ENCODE measurements around the gene MANSC4.

MANSC4 gene

GRCh38 chr12:27800819-27801218 lies 20.8 kb upstream of the MANSC4 start:
- no peak for DNase-seq (ENCODE audit: low read depth in 2 of 2)

- DNase-seq (ENCODE audit: low read depth in 2 of 2): no peak
Observed at GRCh38 chr12:27797301-27798025, 17.4 kb upstream of the MANSC4 start.

- DNase-seq (ENCODE audit: low read depth in 2 of 2): no peak
Observed at GRCh38 chr12:27796128-27796527, 16.1 kb upstream of the MANSC4 start.

- no peak for DNase-seq (ENCODE audit: low read depth in 2 of 2)
Observed at GRCh38 chr12:27794818-27795584, 15.0 kb upstream of the MANSC4 start.

GRCh38 chr12:27790179-27790578 lies 10.1 kb upstream of the MANSC4 start:
- DNase-seq (ENCODE audit: low read depth in 2 of 2): no peak

GRCh38 chr12:27787559-27787958 lies 7.5 kb upstream of the MANSC4 start:
- no peak for DNase-seq (ENCODE audit: low read depth in 2 of 2)

GRCh38 chr12:27785882-27786570 lies 6.0 kb upstream of the MANSC4 start:
- no peak for DNase-seq (ENCODE audit: low read depth in 2 of 2)

GRCh38 chr12:27782481-27782880 lies 2.4 kb upstream of the MANSC4 start:
- no peak for DNase-seq (ENCODE audit: low read depth in 2 of 2)

- no peak for DNase-seq (ENCODE audit: low read depth in 2 of 2)
Observed at GRCh38 chr12:27781680-27782079, 1.6 kb upstream of the MANSC4 start.

- no peak for DNase-seq (ENCODE audit: low read depth in 2 of 2)
Observed at GRCh38 chr12:27780612-27781408, 774 bp upstream of the MANSC4 start.

- no peak for DNase-seq (ENCODE audit: low read depth in 2 of 2)
Observed at GRCh38 chr12:27779416-27779919, 568 bp downstream of the MANSC4 start.

- DNase-seq (ENCODE audit: low read depth in 2 of 2): no peak
Observed at GRCh38 chr12:27778206-27778605, 1.8 kb downstream of the MANSC4 start.

- DNase-seq (ENCODE audit: low read depth in 2 of 2): no peak
Observed at GRCh38 chr12:27777141-27777540, 2.9 kb downstream of the MANSC4 start.

- DNase-seq (ENCODE audit: low read depth in 2 of 2): no peak
Observed at GRCh38 chr12:27772328-27773049, 7.5 kb downstream of the MANSC4 start.

- no peak for DNase-seq (ENCODE audit: low read depth in 2 of 2)
Observed at GRCh38 chr12:27771481-27772327, 8.3 kb downstream of the MANSC4 start.

GRCh38 chr12:27769142-27769673 lies 10.8 kb downstream of the MANSC4 start:
- DNase-seq (ENCODE audit: low read depth in 2 of 2): no peak

GRCh38 chr12:27766587-27766986 lies 13.4 kb downstream of the MANSC4 start:
- DNase-seq (ENCODE audit: low read depth in 2 of 2): no peak

GRCh38 chr12:27762757-27763156 lies 17.3 kb downstream of the MANSC4 start:
- DNase-seq (ENCODE audit: low read depth in 2 of 2): no peak

GRCh38 chr12:27756670-27757195 lies 23.3 kb downstream of the MANSC4 start:
- no peak for DNase-seq (ENCODE audit: low read depth in 2 of 2)

GRCh38 chr12:27754795-27755194 lies 25.2 kb downstream of the MANSC4 start:
- DNase-seq (ENCODE audit: low read depth in 2 of 2): no peak
